ENCODE measurements around the gene RARRES2. TPM values are rescaled to one million over a fixed set of nuclear protein-coding genes. Genes with fewer than 3 reads are reported as not detected.
A peak's percentile ranks its signal among the peaks of the same experiment; 100 is the strongest.

RARRES2 gene
- total RNA-seq, 1 donor from 2014 or later = 4.9 TPM

DNA sequence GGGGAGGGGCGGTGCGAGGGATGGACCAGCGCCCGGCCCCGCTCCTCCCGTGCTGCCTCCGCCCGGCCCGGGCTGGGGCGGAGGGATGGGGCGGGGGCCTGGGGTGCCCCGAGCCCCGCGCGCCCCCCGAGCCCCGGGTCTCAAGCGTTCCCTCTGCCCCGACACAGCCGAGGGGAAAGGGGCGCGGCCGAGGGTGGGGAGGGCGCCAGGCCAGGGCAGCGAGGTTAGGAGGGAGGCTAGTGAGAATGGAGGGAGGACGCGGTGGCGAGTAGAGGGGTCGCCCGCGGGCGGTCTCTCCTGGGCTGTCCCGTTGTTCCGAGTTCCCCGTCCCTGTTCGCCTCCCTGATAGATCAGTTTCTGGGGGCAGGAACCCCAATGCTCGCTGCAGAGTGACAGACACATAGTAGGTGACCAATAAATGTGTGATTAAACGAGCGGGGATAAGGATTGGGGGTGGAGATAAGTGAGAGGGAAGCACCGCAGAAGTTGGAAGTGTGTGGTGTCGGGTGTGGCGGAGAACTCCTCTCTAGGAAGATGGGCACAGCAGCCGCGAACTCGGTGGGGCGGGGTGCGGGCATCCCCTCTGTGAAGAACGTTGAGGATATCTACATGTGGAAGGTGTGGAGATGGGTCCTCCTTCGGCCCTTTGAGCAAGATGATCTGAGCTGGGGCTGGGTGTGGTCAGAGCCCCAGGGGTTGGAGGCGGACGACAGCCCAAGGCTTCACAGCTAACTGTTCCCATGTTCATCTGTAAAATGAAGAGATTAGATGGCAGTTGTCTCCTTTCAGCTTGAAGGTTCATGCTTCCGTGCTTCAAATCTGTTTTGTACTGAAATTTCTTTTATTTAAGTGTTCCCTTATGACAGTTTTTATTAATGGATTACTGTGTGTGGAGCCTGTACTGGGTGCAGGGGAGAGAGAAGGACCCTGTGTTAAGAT lies 38.3 kb upstream of the RARRES2 start:
- DNase-seq (ENCODE audit: low spot score) = peak; percentile 39
- peak overlapping the region; percentile 73 for H3K27ac Mint-ChIP-seq (ENCODE audit: unreplicated experiment)
- peaks cover 15% of the 10 kb centered on the region for H3K36me3 Mint-ChIP-seq (ENCODE audit: low read depth, unreplicated experiment)
- H3K9me3 Mint-ChIP-seq (ENCODE audit: unreplicated experiment) = no peaks in the 10 kb centered on the region
- TF ChIP-seq, protein P1, sequence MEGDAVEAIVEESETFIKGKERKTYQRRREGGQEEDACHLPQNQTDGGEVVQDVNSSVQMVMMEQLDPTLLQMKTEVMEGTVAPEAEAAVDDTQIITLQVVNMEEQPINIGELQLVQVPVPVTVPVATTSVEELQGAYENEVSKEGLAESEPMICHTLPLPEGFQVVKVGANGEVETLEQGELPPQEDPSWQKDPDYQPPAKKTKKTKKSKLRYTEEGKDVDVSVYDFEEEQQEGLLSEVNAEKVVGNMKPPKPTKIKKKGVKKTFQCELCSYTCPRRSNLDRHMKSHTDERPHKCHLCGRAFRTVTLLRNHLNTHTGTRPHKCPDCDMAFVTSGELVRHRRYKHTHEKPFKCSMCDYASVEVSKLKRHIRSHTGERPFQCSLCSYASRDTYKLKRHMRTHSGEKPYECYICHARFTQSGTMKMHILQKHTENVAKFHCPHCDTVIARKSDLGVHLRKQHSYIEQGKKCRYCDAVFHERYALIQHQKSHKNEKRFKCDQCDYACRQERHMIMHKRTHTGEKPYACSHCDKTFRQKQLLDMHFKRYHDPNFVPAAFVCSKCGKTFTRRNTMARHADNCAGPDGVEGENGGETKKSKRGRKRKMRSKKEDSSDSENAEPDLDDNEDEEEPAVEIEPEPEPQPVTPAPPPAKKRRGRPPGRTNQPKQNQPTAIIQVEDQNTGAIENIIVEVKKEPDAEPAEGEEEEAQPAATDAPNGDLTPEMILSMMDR (IDR thresholded peaks at IDR 0.05; ENCODE audit: unreplicated experiment) = no peak
- peaks cover 26% of the 10 kb centered on the region for H3K27me3 Mint-ChIP-seq (ENCODE audit: unreplicated experiment)
- peaks cover 49% of the 10 kb centered on the region for H3K4me1 Mint-ChIP-seq (ENCODE audit: unreplicated experiment)
- H3K4me3 Mint-ChIP-seq (ENCODE audit: unreplicated experiment) = peak overlapping the region; percentile 97

DNA sequence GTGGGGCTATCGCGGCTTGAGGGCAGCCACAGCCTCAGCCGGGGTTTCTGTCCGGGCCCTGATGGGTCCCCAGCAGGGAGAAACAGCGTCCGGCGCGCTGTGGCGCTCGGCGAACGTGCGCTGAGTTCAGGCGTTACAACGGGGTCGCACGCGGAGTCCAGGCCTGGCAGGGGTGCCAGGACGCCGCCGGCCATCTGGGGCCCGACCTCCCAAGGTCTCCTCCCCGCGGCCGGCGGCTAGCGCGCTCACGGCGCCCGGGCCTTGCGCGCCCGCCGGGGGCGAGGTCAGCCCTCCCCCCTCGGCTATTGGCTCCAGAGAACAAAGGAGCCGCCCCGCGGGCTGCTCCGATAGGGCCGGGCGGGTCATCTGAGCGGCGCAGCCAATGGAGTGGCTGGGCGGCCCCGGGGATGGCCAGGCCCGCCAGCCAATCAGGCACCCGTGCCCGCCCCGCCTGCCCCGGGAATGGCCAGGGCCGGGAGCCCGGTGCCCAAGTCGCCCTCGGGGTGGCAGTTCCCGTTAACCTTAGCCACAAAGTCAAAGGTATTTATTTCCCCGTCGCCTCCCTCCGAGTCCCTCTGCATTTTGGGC lies 37.5 kb upstream of the RARRES2 start, which contains the start of gene ZNF775:
ZNF775 (plus strand) TSS at position 478 of the 588 bp plus-strand sequence. CDS start 9,141 bp downstream, outside the sequence.
- DNase-seq (ENCODE audit: low spot score) = peak; percentile 96
- TF ChIP-seq, protein P1 (IDR thresholded peaks at IDR 0.05; ENCODE audit: unreplicated experiment) = no peak
- H3K36me3 Mint-ChIP-seq (ENCODE audit: low read depth, unreplicated experiment) = peaks cover 22% of the 10 kb centered on the region
- peaks cover 24% of the 10 kb centered on the region for H3K27me3 Mint-ChIP-seq (ENCODE audit: unreplicated experiment)
- H3K4me3 Mint-ChIP-seq (ENCODE audit: unreplicated experiment) = peak within 1 kb of the TSS; percentile 97
- peaks cover 57% of the 10 kb centered on the region for H3K4me1 Mint-ChIP-seq (ENCODE audit: unreplicated experiment)
- no peaks in the 10 kb centered on the region for H3K9me3 Mint-ChIP-seq (ENCODE audit: unreplicated experiment)
- peak within 1 kb of the TSS; percentile 96 for H3K27ac Mint-ChIP-seq (ENCODE audit: unreplicated experiment)

DNA sequence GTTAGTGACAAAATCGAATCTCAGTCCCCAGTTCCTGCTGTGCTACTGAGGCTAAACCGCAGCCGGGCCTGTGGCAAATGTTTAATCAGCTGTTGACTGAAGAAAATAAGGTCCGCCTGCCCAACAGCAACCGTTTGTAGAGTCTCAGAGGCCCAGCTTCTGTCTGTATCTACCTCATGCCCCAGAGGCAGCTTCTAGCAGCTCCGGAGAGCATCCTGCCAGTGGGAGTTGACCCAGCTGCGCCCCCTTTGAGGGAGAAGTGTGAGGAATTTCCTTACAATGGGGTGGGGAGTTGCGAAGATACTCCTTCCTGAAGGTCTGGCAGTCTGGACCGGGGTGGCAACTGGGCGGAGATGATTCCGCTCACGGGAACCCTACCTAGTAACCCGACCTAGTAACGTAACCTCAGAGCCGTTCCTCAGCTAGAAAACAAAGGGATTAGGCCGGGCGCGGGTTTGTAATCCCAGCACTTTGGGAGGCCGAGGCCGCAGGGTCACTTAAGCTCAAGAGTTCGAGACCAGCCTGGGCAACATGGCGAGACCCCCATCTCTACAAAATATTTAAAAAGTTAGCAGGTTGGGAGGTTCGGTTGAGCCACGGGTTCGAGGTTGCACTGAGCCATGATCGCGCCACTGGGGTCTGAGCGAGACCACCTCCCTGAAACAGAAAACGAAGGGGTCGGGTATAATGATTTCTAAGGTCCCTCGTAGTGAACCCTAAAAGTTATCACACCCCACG lies 36.9 kb upstream of the RARRES2 start:
- Mint-ChIP-seq H3K9me3 (ENCODE audit: unreplicated experiment) (no peaks in the 10 kb centered on the region), H3K27me3 (ENCODE audit: unreplicated experiment) (peaks cover 24% of the 10 kb centered on the region), H3K4me3 (ENCODE audit: unreplicated experiment) (peak overlapping the region; percentile 77), H3K27ac (ENCODE audit: unreplicated experiment) (peak overlapping the region; percentile 96), H3K4me1 (ENCODE audit: unreplicated experiment) (peaks cover 63% of the 10 kb centered on the region), H3K36me3 (ENCODE audit: low read depth, unreplicated experiment) (peaks cover 29% of the 10 kb centered on the region)
- peak; percentile 77 for DNase-seq (ENCODE audit: low spot score)
- TF ChIP-seq, protein P1 (IDR thresholded peaks at IDR 0.05; ENCODE audit: unreplicated experiment) = no peak

DNA sequence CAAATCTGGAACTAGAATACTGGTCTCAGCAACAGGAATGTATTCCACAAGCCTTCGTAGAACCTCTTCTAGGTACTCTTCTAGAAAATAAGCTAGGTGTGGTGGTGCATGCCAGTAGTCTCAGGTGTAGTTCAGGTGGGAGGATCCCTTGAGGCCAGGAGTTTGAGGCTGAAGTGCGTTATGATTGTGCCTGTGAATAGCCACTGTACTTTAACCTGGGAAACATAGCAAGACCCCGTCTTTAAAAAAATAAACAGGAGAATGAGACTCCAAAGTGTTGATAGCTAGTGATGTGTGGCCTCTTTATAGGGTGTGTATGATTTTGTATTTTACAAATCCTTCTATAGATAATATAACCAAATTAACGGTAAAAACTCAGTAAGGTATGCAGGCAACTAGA lies 36.2 kb upstream of the RARRES2 start:
- DNase-seq (ENCODE audit: low spot score) = no peak
- TF ChIP-seq, protein P1 (IDR thresholded peaks at IDR 0.05; ENCODE audit: unreplicated experiment) = no peak
- Mint-ChIP-seq H3K36me3 (ENCODE audit: low read depth, unreplicated experiment) (peaks cover 31% of the 10 kb centered on the region), H3K4me1 (ENCODE audit: unreplicated experiment) (peaks cover 63% of the 10 kb centered on the region), H3K9me3 (ENCODE audit: unreplicated experiment) (no peaks in the 10 kb centered on the region), H3K27me3 (ENCODE audit: unreplicated experiment) (peaks cover 23% of the 10 kb centered on the region), H3K27ac (ENCODE audit: unreplicated experiment) (peak overlapping the region; percentile 96), H3K4me3 (ENCODE audit: unreplicated experiment) (peak overlapping the region; percentile 77)
